Stimulated activated CD8-positive, alpha-beta memory T cell treated with anti-CD3 and anti-CD28 coated beads, Interleukin-2, amount 100 ng/mL, for 1 hour (primary cell): Measurements from ENCODE around the gene EFCAB6.

ENCODE experiments used
- DNase-seq, 2 donors: peaks; one replicate each; pipeline ENCODE4 v3.0.0-alpha.2; 2020; ENCODE audit warnings: low read depth in 2 of 2

Gene EFCAB6

DNA sequence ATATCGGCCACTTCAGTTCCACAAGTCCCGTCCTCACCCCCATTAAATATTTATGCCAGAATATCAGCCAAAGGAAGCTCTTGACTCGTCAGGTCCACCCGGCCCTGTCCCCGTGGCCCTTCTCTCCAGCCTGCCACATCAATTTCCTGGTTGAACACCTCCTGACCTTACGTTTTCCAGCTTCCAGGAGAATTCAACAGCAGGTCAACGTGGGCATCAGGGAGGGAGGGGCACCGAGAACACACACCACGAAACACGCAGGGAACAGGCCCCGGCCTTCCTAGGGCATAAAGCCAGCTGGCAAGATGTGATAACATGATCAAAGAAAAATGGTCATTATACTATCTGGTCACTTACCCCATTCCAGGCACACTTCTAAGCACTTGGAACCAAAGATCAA is 34.9 kb upstream of the EFCAB6 start:
- no peak for DNase-seq

DNA sequence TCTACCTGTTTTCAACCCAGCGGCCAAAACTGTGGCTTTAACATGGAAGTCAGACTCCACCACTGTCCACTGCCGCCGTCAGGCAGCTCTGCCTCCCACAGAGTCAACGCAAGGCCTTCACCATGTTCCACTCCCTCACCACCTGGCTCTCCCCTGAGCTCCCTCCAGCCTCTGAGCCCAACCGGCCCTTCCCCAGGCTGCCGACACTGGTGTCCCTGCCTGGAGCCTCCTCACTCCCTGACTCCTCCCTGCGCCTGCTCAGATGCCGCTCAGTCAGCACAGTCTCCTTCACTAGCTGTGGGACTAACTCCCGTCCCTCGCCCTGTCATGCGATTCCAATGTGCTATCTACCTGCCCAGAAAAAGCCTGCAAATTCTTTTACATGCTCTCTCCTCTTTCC is 33.9 kb upstream of the EFCAB6 start:
- DNase-seq, result no peak

DNA sequence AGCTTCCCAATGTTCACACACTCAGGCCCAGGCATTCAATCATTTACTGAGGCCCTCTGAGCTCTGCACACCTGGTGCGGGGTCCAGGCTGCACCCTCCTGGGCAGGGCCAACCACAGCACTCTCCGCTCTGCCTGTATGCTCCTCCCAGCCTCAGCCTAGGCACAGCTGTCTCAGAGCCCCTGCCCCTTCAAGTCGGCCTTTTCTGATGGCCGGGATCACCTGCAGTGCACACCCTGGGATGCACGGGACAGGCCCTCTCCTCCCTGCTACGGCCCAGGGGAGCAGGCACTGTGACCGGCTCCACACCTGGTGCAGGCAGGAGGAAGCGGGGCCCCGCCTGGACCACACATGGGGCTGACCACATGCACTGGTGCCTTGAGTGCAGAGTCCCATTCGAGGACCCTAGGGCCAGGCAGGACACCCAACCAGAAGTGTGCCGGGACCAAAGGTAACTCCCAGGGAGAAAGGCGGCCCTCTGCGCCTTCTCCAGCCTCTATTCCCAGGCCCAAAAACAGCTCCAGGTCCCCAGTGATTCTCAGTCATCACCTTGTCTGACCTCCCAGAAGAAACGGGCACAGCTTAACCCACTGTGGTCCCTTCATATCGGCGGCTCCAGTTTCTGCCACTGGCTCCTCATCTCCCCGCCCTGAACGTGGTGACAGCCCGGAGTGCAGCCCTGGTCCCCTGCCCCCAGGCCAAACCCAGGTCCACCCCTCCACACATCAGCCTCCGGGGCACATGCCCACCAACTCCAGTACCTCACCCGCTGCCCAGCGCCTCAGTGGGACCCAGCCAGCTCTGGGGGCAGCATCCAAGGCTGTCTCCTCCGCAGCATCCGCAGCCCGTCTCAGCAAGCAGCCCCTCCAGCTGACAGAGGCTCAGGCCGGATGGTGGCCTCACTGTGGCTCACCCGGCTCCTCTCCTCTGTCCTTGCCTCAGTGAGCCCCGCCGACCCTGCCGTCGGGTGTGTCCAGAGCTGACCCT is 32.7 kb upstream of the EFCAB6 start:
- no peak for DNase-seq

DNA sequence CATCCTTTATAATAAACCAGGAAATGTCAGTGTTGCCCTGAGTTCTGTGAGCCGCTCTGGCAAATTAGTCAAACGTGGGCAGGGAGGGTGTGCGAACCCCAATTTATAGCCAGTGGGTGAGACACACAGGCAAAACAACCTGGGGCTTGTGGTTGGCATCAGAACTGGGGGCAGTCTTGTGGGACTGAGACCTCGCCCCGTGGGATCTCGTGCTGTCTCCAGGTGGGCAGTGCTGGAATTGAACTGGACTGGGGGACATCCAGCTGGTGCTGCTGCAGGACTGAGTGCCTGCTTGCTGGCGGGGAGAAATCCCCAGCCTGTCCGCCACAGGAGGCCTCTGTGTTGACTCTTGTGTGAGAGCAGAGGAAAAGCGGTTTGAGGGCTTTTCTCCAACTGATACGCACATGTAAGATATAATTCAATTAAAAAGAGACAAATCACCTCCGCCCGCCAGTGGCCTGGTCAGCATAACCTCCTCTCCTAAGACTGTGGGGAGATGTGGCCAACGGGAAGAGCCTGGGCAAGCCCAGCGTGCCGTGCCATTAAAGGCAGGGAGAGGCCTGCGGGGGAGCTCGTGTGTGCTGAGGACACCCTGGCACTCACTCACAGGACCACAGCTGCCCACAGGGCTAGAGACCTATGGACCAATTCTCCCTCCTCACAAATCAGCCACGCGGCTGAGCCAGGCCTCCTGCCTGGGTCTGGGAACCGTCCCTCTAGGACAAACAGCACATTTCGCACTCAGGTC is 31.9 kb upstream of the EFCAB6 start:
- DNase-seq, result no peak

DNA sequence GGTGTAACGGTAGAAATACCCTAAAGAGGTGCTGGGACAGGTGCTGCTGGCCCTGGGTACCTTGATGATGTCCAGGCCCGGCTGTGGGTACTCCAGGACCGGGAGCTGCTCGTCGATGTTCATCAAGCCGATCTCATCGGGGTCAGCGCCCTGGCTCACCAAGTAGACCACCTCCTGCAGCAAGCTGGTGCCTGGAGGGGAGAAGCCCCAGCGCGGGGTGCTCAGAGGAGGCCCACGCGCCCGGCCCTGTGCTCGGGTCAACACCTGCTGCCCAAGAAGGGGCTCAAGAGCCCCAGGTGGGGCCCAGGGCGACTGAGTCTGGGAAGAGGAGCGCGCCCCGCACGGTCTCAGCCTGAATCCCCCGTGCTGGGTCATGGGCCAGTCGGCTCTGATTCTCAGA is 29.6 kb upstream of the EFCAB6 start:
- DNase-seq, result no peak

DNA sequence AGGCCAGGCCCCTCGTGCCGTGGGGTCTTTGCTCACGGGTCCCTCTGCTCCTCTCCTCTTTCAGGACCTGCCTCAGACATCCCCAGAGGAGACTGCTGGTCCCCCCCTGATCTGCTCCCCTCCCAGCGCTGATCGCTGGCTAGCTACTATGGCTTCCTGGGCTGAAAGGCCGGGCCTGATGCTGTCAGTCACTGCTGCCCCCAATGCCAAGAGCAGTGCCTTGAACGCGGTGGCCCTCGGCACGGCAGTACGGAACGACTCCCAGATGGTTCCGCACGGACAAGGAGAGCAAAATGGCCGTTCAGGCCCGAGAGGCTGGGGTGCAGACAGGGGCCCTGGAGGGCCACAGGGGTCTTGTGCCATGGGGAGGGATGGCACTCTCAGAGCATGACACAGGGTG is 28.7 kb upstream of the EFCAB6 start:
- no peak for DNase-seq

DNA sequence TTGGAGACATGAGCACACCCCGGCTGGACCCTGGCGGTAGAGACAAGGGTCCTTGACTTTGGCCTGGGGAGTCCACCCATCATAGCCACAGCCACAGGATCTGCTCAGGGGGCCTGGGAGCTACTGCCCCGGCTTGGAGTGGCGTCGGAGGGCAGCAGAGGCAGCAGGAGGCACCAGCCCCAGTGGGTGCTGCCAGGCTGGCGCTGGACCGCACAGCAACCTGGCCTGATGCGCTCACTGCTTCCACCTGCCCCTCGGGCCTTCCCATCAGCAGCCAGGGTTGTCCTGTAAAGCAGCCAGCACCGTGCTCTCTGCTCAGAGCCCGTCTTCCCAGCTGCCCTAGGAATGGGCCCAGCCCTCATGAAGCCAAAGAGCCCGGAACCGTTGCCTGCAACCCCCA is 28.3 kb upstream of the EFCAB6 start:
- DNase-seq, result no peak

DNA sequence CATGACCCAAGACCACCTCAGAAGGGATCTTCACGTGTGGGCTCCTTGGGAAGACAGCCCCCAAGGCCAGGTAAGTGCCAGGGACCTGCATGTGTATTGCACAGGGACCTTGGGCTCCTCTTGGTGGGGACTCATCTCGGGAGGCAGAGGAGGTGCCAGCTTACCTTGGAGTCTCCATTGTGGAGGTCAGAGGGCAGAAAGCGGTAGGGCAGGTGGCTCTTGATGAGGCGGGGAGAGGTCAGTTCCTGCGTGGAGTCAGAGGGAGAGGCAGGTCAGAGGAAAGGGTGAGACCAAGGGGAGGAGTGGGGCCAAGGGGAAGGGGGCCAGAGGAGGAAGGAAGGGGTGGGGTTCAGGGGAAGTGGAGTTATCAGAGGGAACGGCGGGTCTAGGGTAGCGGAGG is 27.7 kb upstream of the EFCAB6 start:
- no peak for DNase-seq

DNA sequence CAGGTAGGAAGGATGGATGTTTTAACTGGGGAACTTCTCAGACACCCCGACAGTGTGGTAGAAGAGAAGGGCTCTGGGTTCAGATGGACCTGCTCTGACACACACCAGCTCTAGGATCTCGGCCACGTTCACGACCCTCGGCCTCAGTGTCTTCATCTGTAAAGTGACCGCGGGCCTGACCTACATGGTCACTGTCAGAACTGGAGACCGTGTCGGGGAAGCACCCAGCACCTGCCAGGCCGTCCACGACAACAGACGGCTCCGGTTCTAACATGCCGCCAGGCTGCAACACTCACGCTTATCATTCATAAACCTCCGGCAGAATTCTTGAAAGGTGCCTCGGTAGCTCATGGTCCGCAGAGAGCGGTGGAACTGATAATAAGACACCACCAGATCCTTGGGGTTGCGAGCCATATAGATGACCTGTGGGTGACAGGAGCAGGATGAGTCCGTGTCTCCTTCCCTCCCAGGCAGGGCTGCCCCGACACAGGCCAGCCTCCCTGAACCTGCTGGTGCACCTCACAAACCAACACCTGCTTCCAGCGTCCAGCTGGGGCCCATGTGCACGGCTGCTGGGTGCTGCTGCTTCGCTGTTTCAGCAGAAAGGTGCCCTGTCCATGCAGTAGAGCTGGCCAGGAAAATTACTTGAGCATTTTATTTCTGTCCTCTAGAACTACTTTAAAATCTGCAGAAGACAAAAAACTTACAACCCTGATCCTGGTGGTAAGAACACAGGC is 26.6 kb upstream of the EFCAB6 start:
- no peak for DNase-seq

DNA sequence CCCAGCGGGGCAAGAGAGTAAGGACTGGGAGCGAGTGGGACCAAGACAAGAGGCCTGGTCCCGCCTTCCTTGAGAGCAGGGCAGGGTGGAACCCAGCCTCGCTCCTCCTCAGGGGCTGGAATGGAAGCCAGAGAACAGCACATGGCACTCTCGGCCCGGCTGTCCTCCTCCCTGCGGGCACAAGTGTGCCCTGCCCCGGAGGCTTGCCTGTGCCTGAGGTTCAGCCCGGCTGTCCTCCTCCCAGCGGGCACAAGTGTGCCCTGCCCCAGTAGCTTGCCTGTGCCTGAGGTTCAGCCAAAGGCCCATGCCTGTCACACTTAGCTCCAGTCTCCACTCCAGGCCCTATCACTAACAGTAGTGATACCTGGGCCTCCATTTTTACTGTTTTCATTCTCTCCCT is 26.1 kb upstream of the EFCAB6 start:
- no peak for DNase-seq

DNA sequence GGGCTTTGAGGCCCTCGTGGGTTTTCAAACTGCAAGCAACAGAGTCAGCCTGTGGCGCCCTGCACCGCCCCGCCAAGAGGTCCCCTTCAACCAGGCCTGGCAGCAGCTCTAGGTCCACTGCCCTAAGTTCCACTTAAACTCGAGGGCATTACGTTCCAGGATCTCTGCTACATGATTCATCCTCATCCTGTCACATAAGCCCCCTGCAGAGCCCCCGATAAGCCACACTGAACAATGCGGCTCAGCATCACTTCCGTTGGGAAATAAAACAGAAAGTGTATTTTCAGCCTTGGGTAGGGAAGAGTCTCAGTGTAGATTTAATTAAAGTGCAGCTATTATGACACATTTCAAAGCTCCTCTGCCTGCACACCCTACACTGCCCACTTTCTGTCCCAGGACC is 25.6 kb upstream of the EFCAB6 start:
- DNase-seq, result no peak

DNA sequence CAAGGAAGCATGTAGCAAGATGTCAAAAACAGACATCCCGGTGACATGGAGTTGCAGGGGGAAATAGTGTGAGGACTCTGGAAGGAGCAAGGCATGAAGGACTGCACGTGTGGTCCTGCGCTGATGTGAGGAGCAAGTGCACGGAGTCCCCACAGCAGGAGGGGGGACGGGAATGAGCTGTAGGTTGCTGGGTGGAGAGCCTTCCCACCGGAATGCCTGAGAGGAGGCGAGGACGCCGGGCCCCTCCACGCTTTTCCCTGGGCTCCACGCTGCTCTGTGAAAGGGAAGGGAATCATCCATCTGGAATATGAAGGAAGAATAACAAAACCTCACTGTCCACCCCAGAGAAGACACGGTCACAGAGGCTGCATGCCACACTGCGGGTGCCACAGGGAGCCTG is 23.6 kb upstream of the EFCAB6 start:
- no peak for DNase-seq

DNA sequence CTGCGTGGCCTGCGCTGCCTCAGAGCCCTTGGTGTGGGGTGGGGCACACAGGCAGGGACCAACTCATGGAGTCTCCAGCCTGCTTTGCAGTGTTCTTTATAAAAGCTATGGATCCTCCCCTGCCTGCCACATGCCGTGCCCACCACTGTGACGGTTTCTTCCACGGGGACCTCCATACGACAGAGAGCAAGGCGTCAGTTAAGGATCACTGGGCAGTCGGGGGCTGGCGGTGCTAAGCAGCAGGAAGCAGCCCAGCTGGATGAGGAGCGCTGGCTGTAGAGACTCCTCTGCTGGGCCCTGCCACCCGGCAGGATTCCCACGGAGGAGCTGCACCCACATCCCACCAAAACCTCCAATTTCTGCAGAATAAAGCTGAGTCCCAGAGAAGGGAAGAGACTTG is 23.1 kb upstream of the EFCAB6 start:
- no peak for DNase-seq

DNA sequence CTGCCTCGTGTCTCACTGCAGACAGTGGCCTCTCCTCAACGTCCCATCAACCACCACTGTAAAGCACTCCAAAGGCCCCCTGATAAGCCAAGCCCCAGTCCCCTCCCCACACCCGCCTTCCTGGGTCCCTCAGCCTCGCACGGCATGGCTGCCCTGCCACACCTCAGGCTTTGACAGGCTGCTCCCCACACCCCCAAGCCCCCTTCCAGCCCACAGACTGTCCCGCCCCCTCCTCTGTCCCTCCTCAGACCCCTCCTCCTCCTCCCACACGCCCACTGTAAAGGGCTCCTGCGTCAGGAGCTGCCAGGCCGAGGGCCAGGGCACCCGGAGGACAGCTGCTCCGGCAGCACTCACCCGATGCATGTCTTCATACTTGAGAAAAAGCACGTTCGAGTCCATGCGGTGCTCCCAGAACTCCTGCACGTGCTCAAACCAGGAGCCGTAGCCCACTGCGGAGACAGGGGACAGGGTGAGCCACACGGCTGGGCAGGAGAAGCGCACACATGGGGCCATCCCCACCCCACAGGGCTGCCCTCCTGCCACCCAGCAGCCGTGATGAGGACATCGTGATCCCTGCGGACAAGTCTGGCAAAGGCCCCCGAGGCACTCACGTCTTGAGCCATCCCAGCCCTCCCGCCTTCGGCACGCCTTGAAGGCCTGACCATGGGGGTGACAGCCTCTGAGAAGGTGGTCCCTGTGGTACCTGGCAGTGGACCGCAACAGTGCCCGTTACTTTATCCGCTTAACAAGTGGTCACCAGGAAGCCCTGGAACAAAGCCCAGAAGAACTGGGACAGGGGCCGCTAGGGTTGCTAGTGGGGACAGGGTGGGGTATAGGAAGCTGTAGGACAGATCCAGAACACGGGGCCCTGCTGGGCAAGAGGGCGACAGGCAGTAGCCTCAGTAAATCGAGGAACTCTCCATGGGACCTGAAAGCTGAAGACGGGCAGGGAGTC is 21.5 kb upstream of the EFCAB6 start:
- no peak for DNase-seq

DNA sequence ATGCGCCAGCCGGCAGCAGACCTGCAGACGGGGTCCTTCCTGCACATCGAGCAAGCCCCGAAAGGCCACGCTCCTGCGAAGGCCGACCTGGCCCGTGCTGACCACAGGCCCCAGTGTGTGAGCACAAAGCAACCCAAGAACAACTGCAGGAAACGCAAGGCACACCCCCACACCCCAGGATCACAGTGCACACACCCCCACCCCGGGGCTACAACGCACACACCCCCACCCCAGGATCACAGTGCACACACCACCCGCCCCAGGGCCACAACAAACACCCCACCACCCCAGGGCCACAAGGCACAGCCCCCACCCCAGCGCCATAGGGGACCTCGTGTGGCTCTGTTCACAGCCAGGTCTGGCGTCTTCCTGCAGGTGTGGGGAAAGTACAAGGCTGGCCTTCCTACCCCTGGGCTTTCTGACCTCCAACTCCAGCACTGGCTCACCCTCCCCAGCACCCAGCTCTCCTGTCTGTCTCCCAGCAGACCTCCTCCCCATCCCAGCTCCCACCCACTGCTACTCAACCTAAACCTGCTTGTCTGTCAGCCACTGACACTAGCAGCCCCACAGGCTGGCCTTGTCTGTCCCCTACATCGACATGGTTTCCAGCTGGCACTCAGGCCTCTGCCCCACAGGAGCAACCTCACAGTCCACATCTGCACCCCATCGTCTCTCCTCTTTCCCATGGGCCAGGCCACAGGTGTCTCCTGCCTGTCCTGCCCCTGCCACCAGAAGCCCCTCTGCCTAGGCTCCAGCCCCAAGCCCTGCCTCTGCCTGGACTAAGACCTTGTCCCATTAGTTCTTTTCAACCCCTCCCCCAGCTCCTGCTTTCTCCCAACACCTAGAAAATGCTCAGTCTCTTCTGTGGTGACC is 20.5 kb upstream of the EFCAB6 start:
- no peak for DNase-seq

DNA sequence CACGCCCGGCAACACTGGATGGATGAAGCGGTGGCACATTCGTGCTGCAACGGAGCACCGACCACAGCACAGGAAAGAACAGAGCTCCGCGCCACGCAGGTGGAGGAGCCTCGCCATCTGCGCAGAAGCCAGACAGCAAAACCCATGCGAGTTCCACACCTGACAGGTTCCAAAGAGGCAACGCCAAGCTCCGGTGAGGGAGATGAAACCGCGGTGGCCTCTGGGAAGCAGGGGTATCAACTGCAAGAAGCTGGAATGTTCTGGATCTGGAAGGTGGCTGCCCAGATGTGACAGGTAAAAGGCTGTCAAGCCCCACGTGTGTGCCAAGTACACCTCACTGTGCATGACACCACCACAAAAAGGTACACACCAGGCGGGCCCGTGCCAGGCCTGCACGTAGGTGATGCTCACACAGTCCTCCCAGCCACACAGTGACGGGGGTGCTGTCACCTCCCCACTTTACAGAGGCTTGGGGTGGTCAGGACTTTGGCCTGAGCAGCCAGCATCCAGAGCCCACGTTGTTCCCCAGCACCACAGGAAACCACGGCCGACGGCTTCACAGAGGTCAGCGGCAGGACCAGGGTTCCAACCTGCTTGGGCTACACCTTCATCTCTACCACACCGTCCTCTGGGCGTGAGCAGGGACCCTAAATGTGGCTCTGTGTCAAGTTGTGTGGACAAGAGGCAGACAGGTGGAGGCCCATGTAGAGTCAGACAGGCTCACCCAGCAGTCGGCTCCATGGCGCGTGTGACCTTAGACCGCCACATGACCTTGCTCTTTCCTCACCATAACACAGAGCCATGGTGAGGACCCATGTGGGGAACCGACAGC is 19.7 kb upstream of the EFCAB6 start:
- DNase-seq, result no peak

DNA sequence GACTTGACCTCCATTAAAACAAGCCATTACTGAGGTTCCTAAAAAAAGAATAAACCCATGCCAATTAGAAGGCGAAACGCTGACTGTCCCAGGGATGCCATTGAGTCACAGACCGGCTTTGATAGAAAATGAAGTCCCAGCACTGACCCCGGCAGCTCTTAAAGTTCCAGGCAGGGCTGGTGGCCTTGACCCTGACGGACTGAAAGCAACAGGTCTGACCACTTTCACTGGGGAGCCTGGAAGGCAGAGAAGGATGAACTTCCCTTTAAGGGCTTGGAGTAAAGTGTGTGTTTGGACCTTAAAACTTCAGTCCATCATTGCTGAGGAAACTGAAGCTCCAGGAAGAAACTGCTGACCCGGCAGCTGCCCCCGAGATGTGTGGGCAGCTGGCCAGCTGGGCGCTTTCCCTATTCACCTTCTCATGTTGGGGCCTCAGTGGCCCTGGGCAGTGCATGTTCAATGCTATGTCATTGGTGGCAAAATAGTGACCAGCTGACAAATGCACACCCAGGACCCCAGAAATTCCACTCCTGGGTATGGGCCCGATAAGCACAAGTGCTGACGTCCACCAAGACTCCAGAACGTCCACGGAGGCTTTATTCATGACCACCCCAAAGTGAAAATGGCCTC is 18.9 kb upstream of the EFCAB6 start:
- DNase-seq, result no peak

DNA sequence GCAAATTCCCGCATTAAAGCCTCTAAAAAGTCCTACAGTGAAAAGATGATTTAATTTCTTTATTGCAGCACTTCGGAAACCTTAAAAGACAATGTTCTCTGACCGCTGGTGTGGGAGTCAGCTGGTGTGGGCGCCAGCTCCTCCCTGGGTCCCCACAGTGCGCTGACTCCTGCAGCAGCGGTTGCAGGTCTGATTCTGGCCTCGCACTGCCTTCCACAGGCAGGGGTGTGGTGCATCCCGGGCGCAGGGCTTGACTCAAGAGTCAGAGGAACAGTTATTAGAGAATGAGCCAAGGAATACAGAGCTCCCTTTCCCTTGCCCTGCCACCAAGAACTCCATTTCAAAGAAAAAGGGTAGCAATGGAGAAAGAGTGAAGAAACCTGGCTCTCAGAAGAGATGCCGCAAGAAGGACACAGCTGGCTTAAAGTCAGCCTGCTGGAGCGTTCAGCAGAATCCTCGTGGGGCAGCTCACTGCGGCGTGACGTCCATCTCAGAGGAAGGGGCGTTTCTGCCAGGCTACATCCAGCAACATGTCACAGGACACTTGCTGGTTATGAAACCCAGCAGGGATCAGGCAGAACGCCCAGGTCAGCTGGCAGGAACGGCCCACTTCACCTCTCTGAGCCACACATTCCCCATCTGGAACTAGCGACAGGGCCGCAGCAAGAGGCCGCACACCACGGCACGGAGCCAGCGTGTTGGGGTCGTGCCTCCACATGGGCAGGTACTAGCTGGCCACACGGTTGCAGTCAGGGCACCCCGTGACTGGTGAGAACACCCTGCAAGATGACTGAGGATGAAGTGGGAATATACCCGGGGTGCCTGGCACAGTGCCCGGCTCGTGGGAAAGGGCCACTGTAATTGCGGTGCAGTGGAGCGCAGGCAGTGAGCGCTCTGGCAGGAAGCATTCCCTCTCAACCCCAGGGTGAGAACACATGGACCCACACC is 18.1 kb upstream of the EFCAB6 start:
- no peak for DNase-seq
